ENCODE measurements around the gene MAD1L1.

DNA sequence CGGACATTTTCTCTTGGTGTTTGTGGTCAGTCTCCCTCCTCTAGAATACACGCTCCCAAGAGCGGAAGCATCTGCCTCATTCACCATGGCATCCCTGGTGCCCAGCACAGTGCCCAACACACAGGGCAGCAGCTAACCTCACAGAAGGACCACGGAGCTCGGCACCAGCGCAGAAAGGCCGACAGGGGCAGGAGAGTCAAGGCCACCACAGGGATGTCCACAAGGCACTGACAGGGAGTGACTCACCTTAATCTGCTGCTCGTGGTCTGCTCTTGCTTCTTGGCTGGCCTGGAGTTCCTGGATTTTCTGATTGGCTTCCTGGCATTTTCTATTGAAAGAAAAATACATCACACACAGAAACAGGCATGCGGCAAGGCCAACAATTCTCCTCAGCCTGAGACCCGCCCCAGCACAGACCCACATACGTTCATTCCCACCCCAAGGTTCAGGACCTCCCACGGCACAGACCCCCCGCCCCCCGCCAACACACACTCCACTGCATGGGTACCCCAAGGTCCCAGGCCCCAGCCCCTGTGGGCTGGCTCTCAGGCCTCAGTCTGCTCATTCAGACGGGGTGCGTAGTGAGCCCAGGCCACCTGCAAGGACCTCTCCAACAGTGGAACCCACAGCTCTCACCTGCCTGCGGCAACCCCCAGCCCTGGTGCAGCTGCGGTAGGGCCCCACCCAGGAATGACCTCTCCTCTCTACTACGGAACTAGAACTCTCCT, 14.9 kb downstream of the MAD1L1 start:
- TF ChIP-seq, protein P1, sequence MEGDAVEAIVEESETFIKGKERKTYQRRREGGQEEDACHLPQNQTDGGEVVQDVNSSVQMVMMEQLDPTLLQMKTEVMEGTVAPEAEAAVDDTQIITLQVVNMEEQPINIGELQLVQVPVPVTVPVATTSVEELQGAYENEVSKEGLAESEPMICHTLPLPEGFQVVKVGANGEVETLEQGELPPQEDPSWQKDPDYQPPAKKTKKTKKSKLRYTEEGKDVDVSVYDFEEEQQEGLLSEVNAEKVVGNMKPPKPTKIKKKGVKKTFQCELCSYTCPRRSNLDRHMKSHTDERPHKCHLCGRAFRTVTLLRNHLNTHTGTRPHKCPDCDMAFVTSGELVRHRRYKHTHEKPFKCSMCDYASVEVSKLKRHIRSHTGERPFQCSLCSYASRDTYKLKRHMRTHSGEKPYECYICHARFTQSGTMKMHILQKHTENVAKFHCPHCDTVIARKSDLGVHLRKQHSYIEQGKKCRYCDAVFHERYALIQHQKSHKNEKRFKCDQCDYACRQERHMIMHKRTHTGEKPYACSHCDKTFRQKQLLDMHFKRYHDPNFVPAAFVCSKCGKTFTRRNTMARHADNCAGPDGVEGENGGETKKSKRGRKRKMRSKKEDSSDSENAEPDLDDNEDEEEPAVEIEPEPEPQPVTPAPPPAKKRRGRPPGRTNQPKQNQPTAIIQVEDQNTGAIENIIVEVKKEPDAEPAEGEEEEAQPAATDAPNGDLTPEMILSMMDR (conservative IDR thresholded peaks at IDR 0.05; ENCODE audit: low read length) = no peak
- TF ChIP-seq EZH2phosphoT487 (IDR thresholded peaks at IDR 0.05; ENCODE audit: borderline replicate concordance, low read depth, low read length) = no peak

All from OCI-LY7 (cell line).